Naive thymus-derived CD8-positive, alpha-beta T cell (primary cell): Measurements from ENCODE around the gene FBXW10. TPM values are rescaled to one million over a fixed set of nuclear protein-coding genes. Genes with fewer than 3 reads are reported as not detected.
A peak's percentile ranks its signal among the peaks of the same experiment; 100 is the strongest.
"Not testable (repeated sequence)": the region's sequence is repeated elsewhere in the genome, so short reads cannot be mapped to it uniquely, and the experiment has no call there.

Source experiments
- ATAC-seq, 2 donors: fragments of 150-1000 bp; cut with Tn5 transposase in 1 of 2; sonication (Bioruptor Pico), chemical (Tn5 transposase) in 1 of 2; 1 replicate in 1 of 2; 2 replicates in 1 of 2; pipeline ENCODE4 v1.10.0; 2021; ENCODE audit warnings: mild to moderate bottlenecking in 2 of 2, moderate library complexity in 2 of 2
- POLR2A ChIA-PET: fragments of 350-600 bp; sonication (Branson Sonifier 250); formaldehyde crosslinking; loops from one replicate; lab custom pipeline; 2021; ENCODE audit warnings: antibody characterized with exemption; lab: Charles Lee
- DNase-seq, 10 donors: peaks; one replicate each; pipeline versions ENCODE4 v3.0.0 to v3.0.0-alpha.2; 2020 to 2022
- H3K27ac Mint-ChIP-seq, 10 donors: one replicate each; pipeline ENCODE4 v1.8.0; 2020 to 2022; ENCODE audit warnings: mild to moderate bottlenecking in 10 of 10, mixed read lengths in 10 of 10, moderate library complexity in 4 of 10, inconsistent platforms in 1 of 10
- H3K27me3 Mint-ChIP-seq, 5 donors: one replicate each; pipeline ENCODE4 v1.8.0; 2021 to 2022; ENCODE audit warnings: mixed read lengths in 5 of 5
- H3K36me3 Mint-ChIP-seq, 3 donors: one replicate each; pipeline ENCODE4 v1.8.0; 2020 to 2022; ENCODE audit warnings: mixed read lengths in 3 of 3, mild to moderate bottlenecking in 2 of 3, inconsistent platforms in 1 of 3
- H3K4me1 Mint-ChIP-seq, 4 donors: one replicate each; pipeline ENCODE4 v1.8.0; 2021 to 2022; ENCODE audit warnings: mixed read lengths in 4 of 4
- H3K4me3 Mint-ChIP-seq, 10 donors: one replicate each; pipeline ENCODE4 v1.8.0; 2020 to 2022; ENCODE audit warnings: mild to moderate bottlenecking in 10 of 10, mixed read lengths in 10 of 10, moderate library complexity in 6 of 10, inconsistent platforms in 1 of 10
- H3K9me3 Mint-ChIP-seq, 9 donors: one replicate each; pipeline ENCODE4 v1.8.0; 2020 to 2022; ENCODE audit warnings: mixed read lengths in 9 of 9, mild to moderate bottlenecking in 3 of 9, inconsistent platforms in 1 of 9, moderate library complexity in 1 of 9
- polyA plus RNA-seq, 3 donors: library from polyadenylated mRNA; unstranded; fragments of 300-500 nt; fragmentation: Illumina TruSeq; gene quantifications; one replicate each; pipeline ENCODE4 v1.2.3, GENCODE V29; 2021
- total RNA-seq, 8 experiments: library from RNA in 2 of 8; stranded (reverse) in 2 of 8; gene quantifications; one replicate each; pipeline ENCODE4 v1.2.3 and lab custom pipeline; 2021 to 2026

The FBXW10 gene
- total and polyA plus RNA-seq, 5 experiments from 2014 or later = not detected

DNA sequence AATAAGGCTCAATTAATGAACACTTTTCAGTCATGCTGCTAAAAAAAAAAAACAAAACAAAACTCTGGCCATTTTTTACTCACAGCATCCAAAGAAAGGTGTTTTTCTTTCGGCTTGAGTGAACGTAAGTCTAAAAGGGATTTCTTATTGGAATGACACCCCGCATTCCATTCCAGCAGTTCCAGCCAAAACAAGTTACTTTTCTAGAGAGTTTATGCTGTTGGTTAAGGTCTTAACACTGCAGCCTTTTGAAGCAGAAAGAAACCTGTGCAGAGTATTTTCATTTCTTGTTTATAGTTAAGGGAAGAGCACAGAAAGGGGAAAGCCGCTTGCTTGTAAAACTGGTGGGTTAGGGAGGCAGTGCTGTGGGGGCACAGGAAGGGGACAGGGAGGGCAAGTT, 27.2 kb downstream of the FBXW10 start:
- peaks cover 4 to 15% (median 6%) of the 10 kb centered on the region in 4 donors for H3K4me1 Mint-ChIP-seq
- H3K27me3 Mint-ChIP-seq, ATAC-seq, H3K36me3 Mint-ChIP-seq, H3K9me3 Mint-ChIP-seq, POLR2A ChIA-PET, DNase-seq: not testable (repeated sequence)
- H3K27ac Mint-ChIP-seq = peak overlapping the region in 5 of 10 donors; percentile 8 to 71 (median 34)
- peak overlapping the region in 3 of 10 donors; percentile 11 to 34 (median 33) for H3K4me3 Mint-ChIP-seq

DNA sequence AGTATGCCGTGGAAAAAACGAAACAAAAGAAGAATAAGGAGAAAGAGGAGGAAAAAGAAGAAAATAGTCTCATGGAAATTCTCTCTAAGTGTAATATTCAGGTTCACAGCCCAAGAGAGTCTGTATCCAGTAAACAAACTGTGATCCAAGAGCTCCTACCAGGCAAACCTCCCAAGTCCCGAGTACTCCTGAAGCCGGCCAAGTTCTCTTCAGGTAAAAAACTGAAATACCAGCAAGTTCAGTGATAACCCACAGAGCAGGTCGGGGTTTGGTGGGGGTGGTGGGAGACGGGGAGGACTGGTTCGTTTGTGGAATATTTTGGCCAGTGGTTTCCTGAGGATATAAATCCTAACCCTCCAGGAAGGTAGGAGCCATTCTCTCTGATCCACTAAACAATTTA, 28.6 kb downstream of the FBXW10 start:
- no peaks in the 10 kb centered on the region for H3K9me3 Mint-ChIP-seq
- DNase-seq (no peak), ATAC-seq (no peak)
- H3K27me3 Mint-ChIP-seq = peaks cover 0 to 3% (median 0%) of the 10 kb centered on the region in 5 donors
- no peak overlapping the region for H3K4me3 Mint-ChIP-seq
- H3K4me1 Mint-ChIP-seq = peaks cover 4 to 15% (median 6%) of the 10 kb centered on the region in 4 donors
- POLR2A ChIA-PET = no interaction called here
- peak overlapping the region in 1 of 10 donors; percentile 25 for H3K27ac Mint-ChIP-seq
- H3K36me3 Mint-ChIP-seq = peaks cover 0 to 2% (median 0%) of the 10 kb centered on the region in 3 donors

DNA sequence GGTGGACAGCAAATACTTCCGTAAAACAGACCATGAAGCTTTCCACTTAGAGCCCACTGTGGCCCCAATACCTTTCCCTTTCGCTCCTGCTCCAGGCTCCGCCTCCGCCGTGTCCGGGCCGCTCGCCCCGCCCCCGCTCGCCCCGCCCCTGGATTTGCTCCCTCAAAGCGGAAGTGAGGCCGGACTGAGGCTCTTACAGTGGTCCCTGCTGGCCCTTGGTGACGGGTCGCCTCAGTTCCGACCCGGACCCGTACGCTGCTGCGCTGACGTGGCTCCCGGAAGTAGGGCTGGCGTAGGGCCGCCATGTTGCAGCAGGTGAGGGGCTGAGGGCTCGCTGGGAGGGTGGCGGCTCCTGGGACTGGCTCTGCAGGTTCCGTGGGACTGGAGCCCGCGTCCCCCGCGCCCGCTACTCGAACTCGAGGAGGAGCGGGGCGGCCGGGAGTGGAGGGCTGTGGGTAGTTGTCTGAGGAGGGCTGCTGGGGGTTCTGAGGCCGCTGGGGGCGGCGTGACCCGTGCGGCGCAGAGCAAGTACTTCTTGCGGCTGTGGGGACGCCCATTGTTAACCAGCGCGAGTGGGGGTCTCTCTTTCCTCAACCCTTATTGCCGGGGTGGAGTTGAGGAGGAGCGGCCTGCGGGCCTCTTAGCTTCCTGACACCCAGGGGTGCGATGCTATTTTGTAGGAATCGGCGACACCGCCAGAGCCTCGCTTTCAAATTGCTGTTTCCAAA, 37.3 kb downstream of the FBXW10 start, which contains the start of gene TVP23B:
TSS of gene TVP23B (plus strand) at position 193 of the 728 bp plus-strand sequence. CDS start at position 304, 111 bp downstream.
- peaks cover 14 to 31% (median 25%) of the 10 kb centered on the region in 4 donors for H3K4me1 Mint-ChIP-seq
- H3K27ac Mint-ChIP-seq = peak within 1 kb of the TSS; percentile 91 to 99 (median 96)
- H3K27me3 Mint-ChIP-seq, POLR2A ChIA-PET, H3K9me3 Mint-ChIP-seq: not testable (repeated sequence)
- ATAC-seq (peak; percentile 93 to 98), DNase-seq (peak; percentile 83 to 96 (median 89))
- peaks cover 0 to 12% (median 0%) of the 10 kb centered on the region in 3 donors for H3K36me3 Mint-ChIP-seq
- peak within 1 kb of the TSS; percentile 85 to 97 (median 92) for H3K4me3 Mint-ChIP-seq

DNA sequence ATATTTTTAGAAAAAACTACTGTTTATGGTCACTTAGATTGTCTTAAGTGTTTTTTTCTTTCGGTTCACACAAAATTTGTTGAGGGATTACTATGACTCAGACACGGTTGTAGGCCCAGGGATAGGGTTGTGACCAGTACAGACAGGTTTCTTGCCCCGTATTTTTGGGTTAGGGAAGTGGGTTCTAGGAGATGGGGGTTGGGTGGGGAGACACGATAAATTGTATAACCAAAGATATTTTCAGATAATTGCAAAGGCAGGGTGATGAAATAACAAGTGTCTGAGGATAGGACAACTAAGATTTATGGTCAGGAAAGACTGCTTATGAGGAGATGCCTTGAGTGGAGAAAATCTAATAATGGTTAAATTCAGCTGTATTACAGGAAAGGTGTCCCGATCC, 38.0 kb downstream of the FBXW10 start:
- Mint-ChIP-seq H3K4me1 (peaks cover 14 to 32% (median 26%) of the 10 kb centered on the region in 4 donors), H3K36me3 (peaks cover 0 to 12% (median 0%) of the 10 kb centered on the region in 3 donors), H3K4me3 (peak overlapping the region in 7 of 10 donors; percentile 39 to 92 (median 61)), H3K27ac (peak overlapping the region in 6 of 10 donors; percentile 41 to 91 (median 76))
- H3K27me3 Mint-ChIP-seq, ATAC-seq, POLR2A ChIA-PET, H3K9me3 Mint-ChIP-seq: not testable (repeated sequence)
- peak in 1 of 10 donors; percentile 12 for DNase-seq

DNA sequence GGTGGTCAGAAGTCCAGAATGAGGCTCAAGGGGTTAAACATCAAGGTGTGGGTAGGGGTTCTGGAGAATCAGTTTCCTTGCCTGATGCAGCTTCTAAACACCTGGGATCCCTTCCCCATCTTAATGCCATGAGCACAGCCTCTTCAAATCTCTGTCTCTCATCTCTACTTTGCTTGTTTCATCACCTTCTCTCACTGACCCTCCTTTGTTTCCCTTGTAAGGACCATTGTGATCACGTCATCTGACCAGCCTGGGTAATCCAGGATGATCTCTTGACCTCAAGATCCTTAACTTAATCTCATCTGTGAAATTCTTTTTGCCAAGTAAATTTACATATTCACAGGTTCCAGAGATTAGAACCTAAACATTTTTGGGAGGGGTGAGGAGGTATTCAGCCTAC, 42.1 kb downstream of the FBXW10 start:
- POLR2A ChIA-PET, H3K27me3 Mint-ChIP-seq, ATAC-seq, DNase-seq, H3K9me3 Mint-ChIP-seq: not testable (repeated sequence)
- peak overlapping the region in 2 of 10 donors; percentile 55 to 87 for H3K27ac Mint-ChIP-seq
- H3K4me3 Mint-ChIP-seq = peak overlapping the region in 1 of 10 donors; percentile 28
- peaks cover 25 to 42% (median 39%) of the 10 kb centered on the region in 4 donors for H3K4me1 Mint-ChIP-seq
- H3K36me3 Mint-ChIP-seq = peaks cover 0 to 33% (median 0%) of the 10 kb centered on the region in 3 donors

DNA sequence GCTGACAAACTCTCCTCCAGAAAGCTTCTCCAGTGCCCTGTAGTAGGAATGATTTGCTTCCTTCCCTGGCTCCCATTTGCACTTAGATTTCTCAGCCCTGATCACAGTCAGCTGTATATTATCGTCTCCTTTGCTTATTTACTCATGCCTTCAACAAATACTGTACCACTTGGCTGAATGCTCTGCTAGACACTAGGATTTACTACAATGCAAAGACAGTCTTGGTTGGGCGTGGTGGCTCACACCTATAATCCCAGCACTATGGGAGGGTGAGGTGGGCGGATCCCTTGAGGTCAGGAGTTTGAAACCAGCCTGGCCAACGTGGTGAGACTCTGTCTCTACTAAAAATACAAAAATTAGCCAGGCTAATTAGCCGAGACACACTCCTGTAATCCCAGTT, 43.0 kb downstream of the FBXW10 start:
- ATAC-seq, POLR2A ChIA-PET, H3K27me3 Mint-ChIP-seq, H3K27ac Mint-ChIP-seq, H3K4me3 Mint-ChIP-seq, H3K9me3 Mint-ChIP-seq, DNase-seq: not testable (repeated sequence)
- Mint-ChIP-seq H3K36me3 (peaks cover 0 to 36% (median 0%) of the 10 kb centered on the region in 3 donors), H3K4me1 (peaks cover 25 to 42% (median 38%) of the 10 kb centered on the region in 4 donors)

DNA sequence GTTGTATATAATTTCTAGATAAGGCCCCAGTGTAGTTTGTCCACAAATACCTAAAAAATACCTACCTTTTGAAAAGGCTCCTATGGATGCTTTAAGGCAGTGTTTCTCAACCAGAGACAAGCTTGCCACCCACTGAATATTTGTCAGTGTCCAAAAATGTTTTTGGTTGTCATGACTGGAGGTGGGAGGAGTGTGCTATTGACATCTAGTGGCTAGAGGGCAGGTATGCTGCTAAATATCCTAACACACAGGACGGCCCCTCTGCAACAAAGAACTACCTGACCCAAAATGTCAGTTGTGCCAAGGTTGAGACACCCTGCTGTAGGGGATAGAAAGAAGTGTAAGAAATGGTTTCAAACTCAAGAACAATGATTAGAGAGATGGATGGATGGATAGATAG, 47.5 kb downstream of the FBXW10 start:
- POLR2A ChIA-PET, H3K27me3 Mint-ChIP-seq, H3K4me3 Mint-ChIP-seq, H3K27ac Mint-ChIP-seq, H3K9me3 Mint-ChIP-seq: not testable (repeated sequence)
- H3K36me3 Mint-ChIP-seq = peaks cover 0 to 52% (median 0%) of the 10 kb centered on the region in 3 donors
- ATAC-seq = peak; percentile 73 to 75
- peaks cover 14 to 25% (median 18%) of the 10 kb centered on the region in 4 donors for H3K4me1 Mint-ChIP-seq
- DNase-seq = peak in 2 of 10 donors; percentile 30 to 33

DNA sequence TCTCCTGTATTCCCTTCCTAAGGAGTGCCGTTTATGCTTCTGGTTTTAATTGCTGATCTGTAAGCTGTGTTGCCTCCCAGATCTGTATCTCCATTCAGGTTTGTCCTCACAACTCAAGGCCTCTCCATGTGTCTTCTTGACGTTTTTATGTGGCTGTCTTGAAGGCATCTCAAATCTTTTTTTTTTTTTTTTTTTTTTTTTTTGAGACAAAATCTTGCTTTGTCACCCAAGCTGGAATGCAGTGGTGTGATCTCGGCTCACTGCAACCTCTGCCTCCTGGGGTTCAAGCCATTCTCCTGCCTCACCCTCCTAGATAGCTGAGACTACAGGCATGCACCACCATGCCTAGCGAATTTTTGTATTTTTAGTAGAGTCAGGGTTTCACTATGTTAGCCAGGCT, 51.0 kb downstream of the FBXW10 start:
- ATAC-seq, H3K9me3 Mint-ChIP-seq, H3K4me3 Mint-ChIP-seq, DNase-seq, H3K27me3 Mint-ChIP-seq, POLR2A ChIA-PET: not testable (repeated sequence)
- H3K27ac Mint-ChIP-seq = peak overlapping the region in 2 of 10 donors; percentile 44 to 63
- peaks cover 0 to 13% (median 7%) of the 10 kb centered on the region in 4 donors for H3K4me1 Mint-ChIP-seq
- H3K36me3 Mint-ChIP-seq = peaks cover 0 to 62% (median 0%) of the 10 kb centered on the region in 3 donors

DNA sequence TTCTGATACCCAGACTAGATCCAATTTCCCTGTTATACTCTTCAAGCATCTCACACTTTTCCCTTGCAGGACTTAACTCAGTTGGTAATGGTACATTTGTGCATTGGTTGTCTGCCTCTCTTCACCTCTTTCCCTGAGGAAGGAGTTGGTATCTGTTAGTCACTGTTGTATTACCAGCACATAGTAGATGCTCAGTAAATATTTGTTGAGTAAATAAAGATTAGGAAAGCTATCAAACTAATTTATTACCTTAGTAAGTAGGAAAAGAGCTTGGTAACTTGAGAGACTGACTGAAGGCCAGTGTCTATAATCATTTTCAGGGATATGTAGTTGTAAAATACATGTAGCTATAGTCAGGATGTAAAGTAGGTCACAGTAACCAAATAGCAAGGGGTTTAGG, 53.0 kb downstream of the FBXW10 start:
- H3K4me3 Mint-ChIP-seq, POLR2A ChIA-PET, H3K9me3 Mint-ChIP-seq, H3K27me3 Mint-ChIP-seq, DNase-seq, H3K27ac Mint-ChIP-seq, ATAC-seq: not testable (repeated sequence)
- peaks cover 0 to 10% (median 7%) of the 10 kb centered on the region in 4 donors for H3K4me1 Mint-ChIP-seq
- H3K36me3 Mint-ChIP-seq = peaks cover 0 to 68% (median 2%) of the 10 kb centered on the region in 3 donors

DNA sequence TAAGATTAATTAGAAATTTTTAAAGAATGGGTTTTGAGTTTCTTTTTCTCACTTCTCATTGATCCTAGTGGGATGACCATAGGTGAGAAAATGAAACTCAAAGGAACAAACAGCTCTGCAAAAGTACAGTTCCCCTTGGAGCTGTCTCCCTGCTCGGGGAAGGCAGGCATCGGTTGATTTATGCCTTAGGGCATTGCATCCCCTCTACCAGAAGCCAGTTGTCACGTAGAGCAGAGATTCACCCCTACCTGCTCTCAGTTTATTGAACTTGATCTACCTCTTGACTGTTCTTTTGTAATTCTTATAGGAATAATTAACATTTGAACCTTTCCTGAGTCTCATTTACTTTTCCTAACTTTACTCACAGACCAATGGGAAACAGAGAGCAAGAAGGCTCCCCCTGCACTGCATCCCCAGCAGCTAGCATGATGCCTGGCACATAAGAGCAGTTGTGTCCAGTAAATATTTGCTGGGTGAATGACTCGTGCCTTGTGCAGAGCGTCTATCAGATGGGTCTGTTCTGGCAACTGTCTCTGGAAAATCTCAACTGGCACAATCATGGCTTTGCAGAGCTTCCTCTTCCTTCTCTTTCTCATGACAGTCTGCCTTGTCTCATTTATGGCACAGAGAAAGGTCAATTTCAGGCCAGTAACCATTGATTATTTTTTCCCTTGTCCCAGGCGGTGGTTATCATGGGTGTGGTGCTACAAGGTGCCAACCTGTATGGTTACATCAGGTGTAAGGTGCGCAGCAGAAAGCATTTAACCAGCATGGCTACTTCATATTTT, 59.8 kb downstream of the FBXW10 start:
- ATAC-seq, POLR2A ChIA-PET, H3K4me1 Mint-ChIP-seq: not testable (repeated sequence)

DNA sequence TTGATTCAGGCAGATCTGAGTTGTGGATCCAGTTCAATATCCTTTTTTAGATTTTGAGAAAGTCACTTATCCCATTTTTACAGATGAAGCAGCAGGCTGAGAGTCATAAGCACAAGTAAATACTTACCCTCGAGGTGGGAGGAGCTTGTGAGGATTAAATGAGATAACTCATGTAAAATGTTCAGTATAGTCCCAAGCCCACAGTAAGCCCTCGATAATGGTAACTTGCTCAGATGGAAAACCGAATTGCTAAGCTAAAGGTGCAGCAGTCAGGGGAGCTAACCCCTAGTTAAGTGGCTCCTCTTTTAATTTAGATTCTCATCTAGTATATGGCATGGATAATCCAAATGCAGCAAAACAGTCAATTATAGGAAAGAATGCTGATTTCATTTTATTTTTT, 72.1 kb downstream of the FBXW10 start:
- ATAC-seq, H3K4me3 Mint-ChIP-seq, H3K9me3 Mint-ChIP-seq: not testable (repeated sequence)

More for the DNA sequence above, 59.8 kb downstream of the FBXW10 start:
- not testable (repeated sequence) for H3K4me3 Mint-ChIP-seq, H3K27ac Mint-ChIP-seq, H3K9me3 Mint-ChIP-seq, DNase-seq, H3K27me3 Mint-ChIP-seq
- H3K36me3 Mint-ChIP-seq = peaks cover 0 to 63% (median 5%) of the 10 kb centered on the region in 3 donors

DNA sequence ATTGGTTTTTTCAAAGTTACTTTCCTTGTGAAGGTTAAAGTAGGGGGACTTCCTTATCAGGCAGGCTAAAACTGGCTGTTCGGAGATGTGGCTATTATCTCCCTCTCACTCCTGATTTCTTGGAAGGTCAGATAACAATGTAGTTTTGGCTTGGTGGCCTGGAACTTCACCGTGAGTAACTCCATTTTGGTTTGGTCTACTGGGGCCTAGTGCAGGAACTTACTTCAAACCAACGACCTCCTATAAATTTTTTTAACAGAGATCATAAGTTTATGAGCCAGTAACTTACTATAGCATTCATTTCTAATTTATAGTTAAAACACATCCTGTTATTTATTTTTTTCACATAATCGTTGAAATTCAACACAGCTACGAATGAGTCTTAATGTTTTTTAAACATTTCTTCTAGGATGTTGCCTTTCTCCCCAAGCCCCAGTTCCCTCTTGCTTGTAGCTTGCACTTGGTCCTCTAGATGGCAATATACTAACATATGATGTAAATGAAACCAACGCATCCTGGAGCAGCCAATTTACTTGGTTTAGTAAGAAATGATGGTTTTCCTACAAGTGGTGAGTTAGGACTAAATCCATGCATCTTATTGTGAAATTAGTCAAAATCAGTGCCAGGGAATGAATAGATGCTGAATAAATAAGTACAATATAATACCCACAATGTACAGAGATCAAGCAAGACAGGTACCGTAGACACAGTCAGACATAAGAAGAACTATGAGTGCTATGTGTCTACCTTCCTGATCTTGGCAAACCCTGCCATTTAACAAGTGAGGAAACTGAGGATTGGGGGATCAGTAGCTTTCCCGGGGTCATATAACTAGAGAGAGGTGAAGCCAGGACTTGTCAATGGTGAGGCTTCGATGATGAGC, 72.9 kb downstream of the FBXW10 start:
- ATAC-seq = peak; percentile 80 to 89
- POLR2A ChIA-PET, H3K27me3 Mint-ChIP-seq, H3K4me3 Mint-ChIP-seq, H3K36me3 Mint-ChIP-seq, H3K9me3 Mint-ChIP-seq, H3K27ac Mint-ChIP-seq: not testable (repeated sequence)
- H3K4me1 Mint-ChIP-seq = peaks cover 0 to 12% (median 7%) of the 10 kb centered on the region in 4 donors
- peak in 9 of 10 donors; percentile 10 to 76 (median 56) for DNase-seq

More for the DNA sequence above, 72.1 kb downstream of the FBXW10 start:
- POLR2A ChIA-PET, H3K36me3 Mint-ChIP-seq, DNase-seq, H3K4me1 Mint-ChIP-seq, H3K27ac Mint-ChIP-seq, H3K27me3 Mint-ChIP-seq: not testable (repeated sequence)
